Measurements from ENCODE around the gene TGOLN2. TPM values are rescaled to one million over a fixed set of nuclear protein-coding genes. Genes with fewer than 3 reads are reported as not detected.

The TGOLN2 gene
- total and polyA plus RNA-seq, 2 of the 13 experiments (the other 11 are each of a cell fraction or from before 2014, with no cell fraction given), result 99.6 to 155 TPM

GRCh38 chr2:85353876-85354285 lies 26.1 kb upstream of the TGOLN2 start (continued):
- TF ChIP-seq KLF15 (CRISPR knock-in tag; IDR thresholded peaks at IDR 0.05; ENCODE audit: borderline replicate concordance) (no peak; the same call in 1 of the 2 replicates), ETS1 (CRISPR knock-in tag; IDR thresholded peaks at IDR 0.05) (no peak), ATM (IDR thresholded peaks at IDR 0.05; ENCODE audit: borderline replicate concordance) (no peak), ZBTB3 (CRISPR knock-in tag; IDR thresholded peaks at IDR 0.05; ENCODE audit: borderline replicate concordance, low read depth) (no peak), SMARCE1 (IDR thresholded peaks at IDR 0.05; ENCODE audit: borderline replicate concordance) (no peak), ZNF574 (CRISPR knock-in tag; IDR thresholded peaks at IDR 0.05) (no peak), ZXDC (CRISPR knock-in tag; IDR thresholded peaks at IDR 0.05) (no peak), PPARG (CRISPR knock-in tag; conservative IDR thresholded peaks at IDR 0.05) (peak; percentile 78), SRSF1 (optimal IDR thresholded peaks at IDR 0.05; ENCODE audit: low read depth, low read length) (no peak), FOXA1 (IDR thresholded peaks at IDR 0.05) (no peak), FOXA1 (CRISPR knock-in tag; IDR thresholded peaks at IDR 0.05) (no peak), KDM6A (CRISPR knock-in tag; IDR thresholded peaks at IDR 0.05; ENCODE audit: low read depth) (no peak), CCDC6 (CRISPR knock-in tag; IDR thresholded peaks at IDR 0.05) (no peak), FOSL2 (CRISPR knock-in tag; IDR thresholded peaks at IDR 0.05) (peak; percentile 71), NR2F6 (IDR thresholded peaks at IDR 0.05) (no peak), NR2F6 (CRISPR knock-in tag; IDR thresholded peaks at IDR 0.05) (peak; percentile 15; the same call in 1 of the 2 replicates), ZNF124 (CRISPR knock-in tag; IDR thresholded peaks at IDR 0.05) (no peak), FOXJ3 (CRISPR knock-in tag; IDR thresholded peaks at IDR 0.05; ENCODE audit: borderline replicate concordance) (no peak), ZBTB42 (CRISPR knock-in tag; IDR thresholded peaks at IDR 0.05) (no peak), ZGPAT (CRISPR knock-in tag; IDR thresholded peaks at IDR 0.05) (no peak), ZBED4 (CRISPR knock-in tag; IDR thresholded peaks at IDR 0.05; ENCODE audit: borderline replicate concordance) (no peak)

Measured in HepG2 (cell line).